Osteoblast (primary cell): Measurements from ENCODE around the gene NEK10. TPM values are rescaled to one million over a fixed set of nuclear protein-coding genes. Genes with fewer than 3 reads are reported as not detected.

Experiments used
- DNase-seq: peaks from one replicate; pipeline ENCODE4 v3.0.0; 2011; ENCODE audit warnings: low spot score, mixed read lengths; ENCODE audit not compliant: insufficient read length; ENCODE audit errors: missing footprints
- H2AFZ ChIP-seq: 2 replicates; pipeline ENCODE4 v1.6.0; 2011; ENCODE audit warnings: mild to moderate bottlenecking, low read length
- H3K27ac ChIP-seq: 2 replicates; pipeline ENCODE4 v1.5.1; 2011; ENCODE audit warnings: mild to moderate bottlenecking, low read depth, low read length, moderate library complexity
- H3K27me3 ChIP-seq: 2 replicates; pipeline ENCODE4 v1.6.0; 2012; ENCODE audit warnings: mild to moderate bottlenecking, control low read depth, inconsistent platforms, low read length, moderate library complexity; ENCODE audit not compliant: insufficient read depth
- H3K36me3 ChIP-seq: 2 replicates; pipeline ENCODE4 v1.5.1; 2011; ENCODE audit warnings: mild to moderate bottlenecking, low read length, control low read depth, moderate library complexity; ENCODE audit not compliant: insufficient read depth
- H3K4me1 ChIP-seq: 2 replicates; pipeline ENCODE4 v1.5.1; 2011; ENCODE audit warnings: mild to moderate bottlenecking, low read length, control low read depth, moderate library complexity; ENCODE audit not compliant: insufficient read depth
- H3K4me2 ChIP-seq: 2 replicates; pipeline ENCODE4 v1.6.0; 2011; ENCODE audit warnings: mild to moderate bottlenecking, low read length; ENCODE audit not compliant: insufficient read depth
- H3K4me3 ChIP-seq: fragments of 200-600 bp; sonication (generic); 3 replicates; pipeline ENCODE4 v1.5.1; 2012; ENCODE audit warnings: mild to moderate bottlenecking, low read length, inconsistent platforms; ENCODE audit not compliant: insufficient read depth
- H3K79me2 ChIP-seq: 2 replicates; pipeline ENCODE4 v1.6.0; 2012; ENCODE audit warnings: mild to moderate bottlenecking, low read length, control low read depth, inconsistent platforms; ENCODE audit not compliant: insufficient read depth
- H3K9me3 ChIP-seq: 2 replicates; pipeline ENCODE4 v1.5.1; 2011; ENCODE audit warnings: low read depth, low read length, control low read depth
- H4K20me1 ChIP-seq: 2 replicates; pipeline ENCODE4 v1.6.0; 2012; ENCODE audit warnings: mild to moderate bottlenecking, low read length, control low read depth; ENCODE audit not compliant: insufficient read depth
- total RNA-seq: library from RNA; depleted of rRNA; stranded (reverse); fragments of >200 nt; gene quantifications from 2 replicates; pipeline ENCODE4 v1.2.3, GENCODE V29; 2012
- TF ChIP-seq, protein P1 (sequence below): IDR thresholded peaks from 2 replicates; pipeline ENCODE4 v1.5.1; 2011; ENCODE audit warnings: mild to moderate bottlenecking, low read depth, low read length, moderate library complexity; ENCODE audit errors: extremely low read depth

The NEK10 gene
- total RNA-seq, 1 donor: 69.8 TPM

- Histone ChIP-seq H3K36me3 (no peaks in the 10 kb centered on the region), H4K20me1 (no peaks in the 10 kb centered on the region), H3K4me2 (peak overlapping the region; percentile 12), H3K79me2 (no peaks in the 10 kb centered on the region), H3K27me3 (no peaks in the 10 kb centered on the region), H3K27ac (peak overlapping the region; percentile 72), H2AFZ (no peak overlapping the region), H3K4me3 (no peak overlapping the region), H3K9me3 (no peaks in the 10 kb centered on the region), H3K4me1 (peaks cover 24% of the 10 kb centered on the region)
- TF ChIP-seq, protein P1, sequence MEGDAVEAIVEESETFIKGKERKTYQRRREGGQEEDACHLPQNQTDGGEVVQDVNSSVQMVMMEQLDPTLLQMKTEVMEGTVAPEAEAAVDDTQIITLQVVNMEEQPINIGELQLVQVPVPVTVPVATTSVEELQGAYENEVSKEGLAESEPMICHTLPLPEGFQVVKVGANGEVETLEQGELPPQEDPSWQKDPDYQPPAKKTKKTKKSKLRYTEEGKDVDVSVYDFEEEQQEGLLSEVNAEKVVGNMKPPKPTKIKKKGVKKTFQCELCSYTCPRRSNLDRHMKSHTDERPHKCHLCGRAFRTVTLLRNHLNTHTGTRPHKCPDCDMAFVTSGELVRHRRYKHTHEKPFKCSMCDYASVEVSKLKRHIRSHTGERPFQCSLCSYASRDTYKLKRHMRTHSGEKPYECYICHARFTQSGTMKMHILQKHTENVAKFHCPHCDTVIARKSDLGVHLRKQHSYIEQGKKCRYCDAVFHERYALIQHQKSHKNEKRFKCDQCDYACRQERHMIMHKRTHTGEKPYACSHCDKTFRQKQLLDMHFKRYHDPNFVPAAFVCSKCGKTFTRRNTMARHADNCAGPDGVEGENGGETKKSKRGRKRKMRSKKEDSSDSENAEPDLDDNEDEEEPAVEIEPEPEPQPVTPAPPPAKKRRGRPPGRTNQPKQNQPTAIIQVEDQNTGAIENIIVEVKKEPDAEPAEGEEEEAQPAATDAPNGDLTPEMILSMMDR: no peak
- no peak for DNase-seq
These were observed 174.2 kb downstream of the NEK10 start for GRCh38 chr3:27194861-27195483.

DNA sequence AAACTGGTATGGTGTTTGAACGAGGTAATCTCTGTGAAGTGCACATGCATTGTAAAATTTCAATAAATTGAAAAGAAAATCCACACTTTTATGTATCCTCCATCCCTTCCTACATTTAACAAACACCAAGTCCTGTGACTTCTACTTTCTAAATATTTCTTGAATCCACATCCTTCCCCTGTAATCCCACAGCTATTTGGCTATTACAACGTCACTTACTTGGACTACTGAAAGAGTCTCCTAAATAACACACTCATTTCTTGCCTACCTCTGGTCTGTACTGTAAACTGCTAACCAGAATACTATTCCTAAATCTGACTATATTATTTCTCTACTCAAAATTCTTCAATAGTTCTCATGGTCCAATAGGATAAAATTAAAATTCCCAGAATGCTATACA lies 176.1 kb downstream of the NEK10 start:
- Histone ChIP-seq H3K27ac (peak overlapping the region; percentile 72), H3K4me2 (no peak overlapping the region), H3K27me3 (no peaks in the 10 kb centered on the region), H3K9me3 (no peaks in the 10 kb centered on the region), H2AFZ (no peak overlapping the region), H3K79me2 (no peaks in the 10 kb centered on the region), H3K4me1 (peaks cover 24% of the 10 kb centered on the region), H3K36me3 (no peaks in the 10 kb centered on the region), H3K4me3 (no peak overlapping the region), H4K20me1 (no peaks in the 10 kb centered on the region)
- DNase-seq: no peak
- TF ChIP-seq, protein P1: no peak

DNA sequence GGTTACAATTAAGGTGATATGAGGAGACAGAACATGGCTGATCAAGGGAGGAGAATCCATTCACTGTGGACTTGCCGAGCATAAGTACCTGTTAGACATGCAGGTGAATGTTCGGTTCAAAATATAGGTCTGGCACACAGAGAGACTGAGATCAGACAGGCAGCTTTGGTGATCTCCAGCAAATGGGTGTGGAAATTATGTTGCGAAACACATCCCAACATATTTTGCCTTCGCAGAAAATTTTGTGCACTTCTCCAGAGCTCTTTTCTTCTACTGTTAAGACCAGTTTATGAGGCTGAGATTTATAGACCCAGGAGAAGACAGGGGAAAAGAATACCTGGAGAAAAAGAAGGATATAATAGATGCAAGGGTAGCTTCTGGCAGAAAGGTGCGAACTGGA lies 183.2 kb downstream of the NEK10 start:
- no peaks in the 10 kb centered on the region for H3K4me1 ChIP-seq
- no peaks in the 10 kb centered on the region for H3K27me3 ChIP-seq
- peaks cover 4% of the 10 kb centered on the region for H3K36me3 ChIP-seq
- H2AFZ ChIP-seq: no peak overlapping the region
- H3K4me3 ChIP-seq: no peak overlapping the region
- H3K27ac ChIP-seq: no peak overlapping the region
- no peaks in the 10 kb centered on the region for H4K20me1 ChIP-seq
- DNase-seq: no peak
- H3K4me2 ChIP-seq: no peak overlapping the region
- H3K9me3 ChIP-seq: no peaks in the 10 kb centered on the region
- TF ChIP-seq, protein P1: no peak
- no peaks in the 10 kb centered on the region for H3K79me2 ChIP-seq

DNA sequence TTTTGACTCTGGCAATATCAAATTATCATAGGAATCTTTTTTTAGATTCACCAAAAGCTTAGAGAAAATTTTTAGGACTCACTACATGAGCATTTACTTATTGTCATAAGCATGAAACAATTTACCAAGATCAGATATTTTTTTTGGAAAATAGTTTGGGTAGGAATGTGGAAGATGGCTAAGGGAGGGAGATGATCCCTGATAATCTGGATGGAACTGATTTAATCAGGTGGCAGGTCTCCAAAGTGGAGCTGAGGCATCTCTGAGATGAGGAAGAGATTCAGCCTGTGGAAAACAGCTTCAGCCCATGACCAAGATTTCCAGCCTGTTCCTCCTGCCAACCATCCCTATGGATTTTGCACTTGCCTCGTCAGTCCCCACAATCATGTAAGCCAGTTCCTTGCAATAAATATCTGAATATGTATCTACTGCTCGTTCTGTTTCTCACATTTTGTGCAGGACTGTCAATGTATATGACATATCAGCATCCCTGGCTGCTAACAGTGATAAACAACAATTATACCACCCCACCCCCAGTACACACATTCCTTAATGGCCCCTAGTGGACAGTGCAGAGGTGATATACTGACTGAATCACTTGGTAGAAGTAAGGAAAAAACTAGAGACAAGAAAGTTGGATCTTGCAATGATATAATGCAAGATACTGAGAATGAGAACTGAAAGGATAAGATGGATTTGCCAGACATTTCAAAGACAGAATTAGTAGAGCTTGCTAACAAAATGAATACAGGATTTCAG lies 183.8 kb downstream of the NEK10 start:
- Histone ChIP-seq H4K20me1 (no peaks in the 10 kb centered on the region), H3K4me3 (no peak overlapping the region), H3K36me3 (peaks cover 4% of the 10 kb centered on the region), H3K4me2 (no peak overlapping the region), H3K4me1 (no peaks in the 10 kb centered on the region), H3K27me3 (no peaks in the 10 kb centered on the region), H2AFZ (no peak overlapping the region), H3K9me3 (no peaks in the 10 kb centered on the region), H3K79me2 (no peaks in the 10 kb centered on the region), H3K27ac (no peak overlapping the region)
- no peak for DNase-seq
- TF ChIP-seq, protein P1: peak; percentile 9
